BE2C (cell line): Measurements from ENCODE around the gene MB21D2.

Experiments used
- DNase-seq: peaks from one replicate; pipeline ENCODE4 v3.0.0-alpha.2; 2020
- H3K27me3 ChIP-seq: fragments of 250-450 bp; sonication (Bioruptor Pico); 2 replicates; pipeline ENCODE4 v1.5.1; 2020; ENCODE audit warnings: mild to moderate bottlenecking
- H3K36me3 ChIP-seq: fragments of 250-450 bp; sonication (Bioruptor Pico); 2 replicates; pipeline ENCODE4 v1.5.1; 2020; ENCODE audit warnings: mild to moderate bottlenecking
- H3K4me1 ChIP-seq: fragments of 250-450 bp; sonication (Bioruptor Pico); 2 replicates; pipeline ENCODE4 v1.5.1; 2020
- H3K4me3 ChIP-seq: 2 replicates; pipeline ENCODE4 v1.5.1; 2011; ENCODE audit warnings: low read depth, low read length
- H3K9me3 ChIP-seq: fragments of 250-450 bp; sonication (Bioruptor Pico); 2 replicates; pipeline ENCODE4 v1.5.1; 2020
- CTCF ChIP-seq: IDR thresholded peaks from 2 replicates; pipeline ENCODE4 v1.5.1; 2012; ENCODE audit warnings: mild to moderate bottlenecking, low read depth, low read length

Gene MB21D2

GRCh38 chr3:192825216-192825615 lies 92.4 kb downstream of the MB21D2 start:
- no peak for TF ChIP-seq CTCF
- H3K4me1 ChIP-seq: no peaks in the 10 kb centered on the region
- H3K4me3 ChIP-seq: no peak overlapping the region
- peaks cover 10% of the 10 kb centered on the region for H3K27me3 ChIP-seq
- no peaks in the 10 kb centered on the region for H3K36me3 ChIP-seq
- DNase-seq: no peak
- no peaks in the 10 kb centered on the region for H3K9me3 ChIP-seq

DNA sequence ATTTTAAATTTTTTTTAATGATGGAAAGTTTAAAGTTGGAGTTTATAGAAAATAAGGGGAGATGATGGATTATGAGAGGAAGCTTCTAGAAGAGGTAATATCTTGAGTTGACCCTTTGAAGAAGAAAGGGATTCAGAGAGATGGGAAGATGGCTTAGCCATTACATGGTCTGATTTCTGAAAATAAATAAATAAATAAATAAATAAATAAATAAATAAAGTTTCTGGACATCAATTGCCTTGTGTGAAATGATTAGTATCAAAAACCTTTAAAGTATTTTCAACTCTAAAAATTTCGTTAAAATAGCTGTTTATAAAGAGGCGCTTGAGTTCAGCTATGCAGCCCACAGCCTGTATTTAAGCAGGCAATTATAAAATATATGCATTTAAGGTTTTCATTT lies 93.3 kb downstream of the MB21D2 start:
- no peak overlapping the region for H3K4me3 ChIP-seq
- H3K27me3 ChIP-seq: peaks cover 11% of the 10 kb centered on the region
- DNase-seq: no peak
- no peak for TF ChIP-seq CTCF
- H3K36me3 ChIP-seq: no peaks in the 10 kb centered on the region
- H3K4me1 ChIP-seq: no peaks in the 10 kb centered on the region
- H3K9me3 ChIP-seq: no peaks in the 10 kb centered on the region

GRCh38 chr3:192821161-192821560 lies 96.5 kb downstream of the MB21D2 start:
- no peak for DNase-seq
- Histone ChIP-seq H3K27me3 (peaks cover 11% of the 10 kb centered on the region), H3K4me1 (no peaks in the 10 kb centered on the region), H3K9me3 (no peaks in the 10 kb centered on the region), H3K4me3 (no peak overlapping the region), H3K36me3 (no peaks in the 10 kb centered on the region)
- TF ChIP-seq CTCF: no peak

GRCh38 chr3:192820161-192820560 lies 97.5 kb downstream of the MB21D2 start:
- no peak for TF ChIP-seq CTCF
- no peak overlapping the region for H3K4me3 ChIP-seq
- no peaks in the 10 kb centered on the region for H3K36me3 ChIP-seq
- H3K4me1 ChIP-seq: no peaks in the 10 kb centered on the region
- H3K9me3 ChIP-seq: no peaks in the 10 kb centered on the region
- no peak for DNase-seq
- H3K27me3 ChIP-seq: peaks cover 11% of the 10 kb centered on the region

DNA sequence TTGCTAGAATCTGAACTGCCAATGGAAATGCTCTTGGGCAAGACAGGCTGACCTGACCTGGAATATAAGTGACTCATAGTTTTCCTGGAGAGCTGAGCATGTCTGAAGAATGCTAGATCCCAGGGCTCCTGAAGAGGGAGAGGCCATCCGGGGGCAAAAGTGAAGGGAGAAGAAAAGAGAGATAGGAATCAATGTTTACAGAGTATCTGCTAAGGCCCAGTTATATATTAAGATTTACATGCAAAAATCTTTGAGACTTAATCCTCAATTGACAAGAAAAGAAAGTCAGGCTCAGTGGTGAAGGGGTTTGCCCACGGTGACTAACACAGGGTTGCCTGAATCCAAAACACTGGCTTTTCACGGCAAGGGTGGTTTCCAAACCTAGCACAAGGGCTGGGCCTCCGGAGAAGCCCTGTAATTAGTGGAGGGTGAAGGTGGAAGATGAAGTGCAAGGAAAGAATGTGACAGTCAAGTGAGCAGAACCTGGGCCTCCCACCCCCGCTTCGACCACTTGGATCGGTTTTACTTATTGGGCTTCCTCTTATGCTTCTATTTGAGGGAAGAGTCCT lies 98.6 kb downstream of the MB21D2 start:
- DNase-seq: no peak

GRCh38 chr3:192818126-192818525 lies 99.5 kb downstream of the MB21D2 start:
- no peak for TF ChIP-seq CTCF
- Histone ChIP-seq H3K27me3 (peaks cover 14% of the 10 kb centered on the region), H3K9me3 (no peaks in the 10 kb centered on the region), H3K4me1 (no peaks in the 10 kb centered on the region), H3K4me3 (no peak overlapping the region), H3K36me3 (no peaks in the 10 kb centered on the region)
- no peak for DNase-seq

More for the DNA sequence above, 98.6 kb downstream of the MB21D2 start:
- H3K4me3 ChIP-seq: no peak overlapping the region
- no peaks in the 10 kb centered on the region for H3K36me3 ChIP-seq
- peaks cover 14% of the 10 kb centered on the region for H3K27me3 ChIP-seq
- no peaks in the 10 kb centered on the region for H3K9me3 ChIP-seq
- no peak for TF ChIP-seq CTCF
- H3K4me1 ChIP-seq: no peaks in the 10 kb centered on the region
